Loucy (cell line): Measurements from ENCODE around the gene ARHGAP4.

Experiments used
- H2AFZ ChIP-seq: fragments of 200-600 bp; sonication (generic); 2 replicates; pipeline ENCODE4 v1.6.0; 2016; ENCODE audit warnings: antibody characterized with exemption, mild to moderate bottlenecking, low read length, moderate library complexity
- H3F3A ChIP-seq: fragments of 200-600 bp; 2 replicates; pipeline ENCODE4 v1.6.0; 2016; ENCODE audit warnings: antibody characterized with exemption, low read depth, mild to moderate bottlenecking
- H3K27me3 ChIP-seq: fragments of 200-600 bp; sonication (generic); 2 replicates; pipeline ENCODE4 v1.6.1; 2014; ENCODE audit warnings: low read length, mild to moderate bottlenecking; ENCODE audit not compliant: insufficient read depth, poor library complexity, severe bottlenecking
- H3K36me3 ChIP-seq: fragments of 200-600 bp; sonication (generic); 2 replicates; pipeline ENCODE4 v1.6.1; 2016; ENCODE audit warnings: low read length; ENCODE audit not compliant: insufficient read depth
- H3K4me1 ChIP-seq: fragments of 200-600 bp; sonication (generic); 2 replicates; pipeline ENCODE4 v1.5.1; 2014; ENCODE audit warnings: low read length, mild to moderate bottlenecking; ENCODE audit not compliant: insufficient read depth, poor library complexity, severe bottlenecking
- H3K4me2 ChIP-seq: fragments of 200-600 bp; sonication (generic); 2 replicates; pipeline ENCODE4 v1.6.0; 2014; ENCODE audit warnings: antibody characterized with exemption, low read length, low read depth, mild to moderate bottlenecking; ENCODE audit not compliant: poor library complexity, severe bottlenecking
- H3K4me3 ChIP-seq: fragments of 200-600 bp; sonication (generic); 2 replicates; pipeline ENCODE4 v1.5.1; 2014; ENCODE audit warnings: low read length, mild to moderate bottlenecking, mixed read lengths; ENCODE audit not compliant: poor library complexity, severe bottlenecking
- H3K79me2 ChIP-seq: fragments of 200-600 bp; sonication (generic); 2 replicates; pipeline ENCODE4 v1.6.1; 2014; ENCODE audit warnings: low read length; ENCODE audit not compliant: insufficient read depth
- H3K9ac ChIP-seq: fragments of 200-600 bp; sonication (generic); 2 replicates; pipeline ENCODE4 v1.6.0; 2014; ENCODE audit warnings: mild to moderate bottlenecking, low read depth, low read length, moderate library complexity; ENCODE audit not compliant: poor library complexity, severe bottlenecking
- H3K9me2 ChIP-seq: fragments of 200-600 bp; sonication (generic); replicated peaks from 2 replicates; pipeline ENCODE4 v1.6.1; 2016; ENCODE audit warnings: low read depth, low read length, mixed read lengths
- H3K9me3 ChIP-seq: fragments of 200-600 bp; sonication (generic); 2 replicates; pipeline ENCODE4 v1.6.1; 2014; ENCODE audit warnings: mild to moderate bottlenecking, antibody characterized with exemption, low read length, low read depth; ENCODE audit not compliant: insufficient read depth
- H4K20me1 ChIP-seq: fragments of 200-600 bp; sonication (generic); 2 replicates; pipeline ENCODE4 v1.6.0; 2014; ENCODE audit warnings: antibody characterized with exemption, low read length, mild to moderate bottlenecking; ENCODE audit not compliant: insufficient read depth, poor library complexity, severe bottlenecking
- CTCF ChIP-seq: fragments of 200-600 bp; sonication (generic); conservative IDR thresholded peaks from 2 replicates; pipeline ENCODE4 v1.5.1; 2014; ENCODE audit warnings: mild to moderate bottlenecking, antibody characterized with exemption, low read length
- EZH2phosphoT487 ChIP-seq: fragments of 200-600 bp; IDR thresholded peaks from 2 replicates; pipeline ENCODE4 v1.6.1; 2018; ENCODE audit warnings: antibody characterized with exemption, mild to moderate bottlenecking, moderate library complexity, borderline replicate concordance

ARHGAP4 gene

DNA sequence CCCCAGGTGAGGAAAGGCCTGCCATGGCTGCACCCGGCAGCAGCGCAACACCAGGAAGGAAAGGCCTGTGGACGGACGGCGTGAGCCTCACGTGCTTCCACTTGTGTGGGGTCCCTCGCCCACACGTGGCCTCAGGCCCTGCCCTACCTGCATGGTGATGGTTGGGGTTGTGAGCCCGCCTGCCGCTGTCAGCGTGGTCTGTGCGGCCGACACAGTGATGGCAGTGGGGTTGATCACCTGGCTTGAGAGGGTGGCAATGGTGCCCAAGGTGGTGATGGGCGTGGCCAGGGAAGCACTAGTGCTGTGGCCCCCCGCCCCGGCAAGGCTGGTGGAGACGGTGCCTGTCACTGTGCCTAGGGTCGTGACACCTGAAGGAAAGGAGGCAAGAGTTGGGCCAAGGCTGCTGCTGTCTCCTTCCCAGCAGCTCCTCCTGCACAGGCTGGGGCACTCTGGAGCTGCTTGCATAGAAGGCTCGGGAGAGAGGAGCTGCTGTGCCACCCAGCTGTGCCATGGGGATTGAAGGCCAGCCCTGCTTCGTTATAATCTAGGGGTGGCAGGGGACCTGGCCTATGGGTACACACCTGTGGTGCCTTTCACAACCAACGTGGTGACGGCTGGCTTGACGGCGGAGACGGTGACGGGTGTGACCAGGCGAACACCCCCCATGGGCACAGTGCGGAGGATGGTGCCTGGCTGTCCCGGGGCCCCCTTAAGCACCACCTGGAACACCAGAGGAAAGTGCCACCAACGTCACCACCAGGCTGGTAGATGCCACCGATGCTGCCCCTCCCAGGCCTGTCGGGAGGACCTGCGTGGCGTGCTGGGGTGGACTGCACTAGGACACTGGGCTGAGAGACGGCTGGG, 30.2 kb upstream of the ARHGAP4 start:
- peaks cover 9% of the 10 kb centered on the region for H4K20me1 ChIP-seq
- H3F3A ChIP-seq = no peaks in the 10 kb centered on the region
- no peaks in the 10 kb centered on the region for H3K9me3 ChIP-seq
- no peaks in the 10 kb centered on the region for H3K27me3 ChIP-seq
- no peak overlapping the region for H3K9ac ChIP-seq
- H3K79me2 ChIP-seq = peaks cover 4% of the 10 kb centered on the region; the same call in 1 of the 2 replicates
- no peak overlapping the region for H3K4me2 ChIP-seq
- H3K36me3 ChIP-seq = peaks cover 100% of the 10 kb centered on the region; the same call in 1 of the 2 replicates
- TF ChIP-seq CTCF (no peak), EZH2phosphoT487 (no peak)
- no peaks in the 10 kb centered on the region for H3K4me1 ChIP-seq
- H2AFZ ChIP-seq = no peak overlapping the region
- no peaks in the 10 kb centered on the region for H3K9me2 ChIP-seq
- H3K4me3 ChIP-seq = no peak overlapping the region

DNA sequence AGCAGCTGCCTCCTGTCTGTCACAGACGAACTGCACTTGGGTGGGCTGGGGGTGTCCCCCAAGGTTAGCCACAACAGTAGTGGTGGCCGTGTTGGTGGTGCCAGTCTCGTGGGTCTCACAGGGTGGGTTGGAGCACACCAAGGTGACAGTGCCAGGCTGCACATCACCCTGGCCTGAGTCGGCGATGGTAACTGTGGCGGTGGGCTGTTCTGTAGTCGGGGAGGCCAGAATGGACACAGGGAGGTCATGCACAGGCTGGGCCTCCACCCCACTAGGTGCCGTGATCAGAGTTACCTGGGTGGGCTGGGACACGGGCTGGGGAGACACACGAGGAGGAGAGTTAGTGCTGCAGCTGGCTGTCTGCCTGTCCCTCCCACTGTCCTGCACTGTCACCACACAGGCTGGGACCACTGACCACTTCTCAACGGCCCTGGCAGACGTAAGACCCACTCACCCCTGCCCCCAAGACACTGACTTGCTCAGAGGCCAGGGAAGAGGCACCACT, 29.2 kb upstream of the ARHGAP4 start:
- Histone ChIP-seq H3K9me3 (no peaks in the 10 kb centered on the region), H3K9ac (no peak overlapping the region), H4K20me1 (peaks cover 5% of the 10 kb centered on the region), H3K4me2 (no peak overlapping the region), H3F3A (no peaks in the 10 kb centered on the region), H3K36me3 (peaks cover 100% of the 10 kb centered on the region; the same call in 1 of the 2 replicates), H3K4me3 (no peak overlapping the region), H3K4me1 (no peaks in the 10 kb centered on the region), H3K9me2 (no peaks in the 10 kb centered on the region), H3K27me3 (no peaks in the 10 kb centered on the region), H2AFZ (no peak overlapping the region), H3K79me2 (no peaks in the 10 kb centered on the region)
- TF ChIP-seq EZH2phosphoT487 = no peak
- TF ChIP-seq CTCF = no peak

DNA sequence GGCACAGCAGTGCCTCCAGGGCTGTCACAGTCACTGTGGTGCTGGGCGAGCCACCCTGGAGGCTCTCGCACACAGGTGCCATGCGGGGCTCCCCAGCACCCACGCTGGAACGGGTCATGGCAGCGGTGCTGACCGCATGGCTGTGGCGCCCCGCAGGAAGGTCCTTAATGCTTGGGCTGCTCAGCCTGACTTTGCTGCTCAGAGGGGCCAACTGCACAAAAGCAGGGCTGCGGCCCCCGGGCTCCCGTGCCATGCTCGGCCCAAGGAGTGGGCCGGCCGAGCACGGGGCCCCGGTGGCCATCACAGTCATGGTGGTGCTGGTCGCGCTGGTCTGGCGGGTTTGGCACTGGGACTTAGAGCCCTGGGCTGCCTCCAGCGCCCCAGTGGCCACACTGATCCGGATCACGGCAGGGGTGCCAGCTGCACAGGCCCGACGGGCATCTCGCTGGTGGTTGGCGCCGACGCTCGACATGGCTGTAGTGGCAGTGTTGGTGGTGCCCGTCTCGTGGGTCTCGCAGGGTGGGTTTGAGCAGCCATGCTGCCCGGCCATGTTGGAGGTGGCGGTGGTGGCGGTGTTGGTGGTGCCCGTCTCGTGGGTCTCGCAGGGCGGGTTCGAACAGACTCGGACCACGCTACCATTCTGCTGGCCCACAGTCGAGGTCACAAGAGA, 28.6 kb upstream of the ARHGAP4 start:
- H3K9me3 ChIP-seq = no peaks in the 10 kb centered on the region
- H3K4me1 ChIP-seq = no peaks in the 10 kb centered on the region
- H3K36me3 ChIP-seq = peaks cover 100% of the 10 kb centered on the region; the same call in 1 of the 2 replicates
- H3F3A ChIP-seq = no peaks in the 10 kb centered on the region
- no peaks in the 10 kb centered on the region for H3K9me2 ChIP-seq
- TF ChIP-seq CTCF (no peak), EZH2phosphoT487 (no peak)
- H3K9ac ChIP-seq = no peak overlapping the region
- no peak overlapping the region for H3K4me2 ChIP-seq
- no peak overlapping the region for H3K4me3 ChIP-seq
- H3K79me2 ChIP-seq = no peaks in the 10 kb centered on the region
- no peak overlapping the region for H2AFZ ChIP-seq
- no peaks in the 10 kb centered on the region for H3K27me3 ChIP-seq
- H4K20me1 ChIP-seq = peaks cover 5% of the 10 kb centered on the region
